ENCODE results near the gene HOXB13.

GRCh38 chr17:48745381-48746275 lies 17.1 kb upstream of the HOXB13 start:
- no peak for TF ChIP-seq POLR2A (IDR thresholded peaks at IDR 0.05; ENCODE audit: low read depth, low read length)
- no peak for TF ChIP-seq CTCF (conservative IDR thresholded peaks at IDR 0.05; ENCODE audit: low read depth, low read length)
- TF ChIP-seq RAD21 (IDR thresholded peaks at IDR 0.05; ENCODE audit: low read length) = no peak
- TF ChIP-seq MAFK (IDR thresholded peaks at IDR 0.05; ENCODE audit: low read depth, low read length) = no peak
- TF ChIP-seq SMC3 (IDR thresholded peaks at IDR 0.05; ENCODE audit: low read depth, low read length) = no peak
- no peak for TF ChIP-seq RCOR1 (IDR thresholded peaks at IDR 0.05; ENCODE audit: insufficient replicate concordance, low read length)
- TF ChIP-seq CEBPB (IDR thresholded peaks at IDR 0.05; ENCODE audit: low read depth, low read length) = no peak
- TF ChIP-seq ELK1 (IDR thresholded peaks at IDR 0.05; ENCODE audit: borderline replicate concordance, low read depth, low read length) = no peak
- no peak for TF ChIP-seq MXI1 (IDR thresholded peaks at IDR 0.05; ENCODE audit: borderline replicate concordance, low read depth, low read length)
- no peak for TF ChIP-seq BHLHE40 (IDR thresholded peaks at IDR 0.05; ENCODE audit: low read depth, low read length)
- no peak for TF ChIP-seq CHD1 (IDR thresholded peaks at IDR 0.05; ENCODE audit: low read depth, low read length)
